Epithelial cell of esophagus (primary cell): ENCODE results near the gene FAM124B.

ENCODE experiments used
- DNase-seq: peaks from one replicate; pipeline ENCODE4 v3.0.0; 2010; ENCODE audit warnings: low read depth
- H3K4me3 ChIP-seq: 2 replicates; pipeline ENCODE4 v1.5.1; 2011; ENCODE audit warnings: mild to moderate bottlenecking, low read length, control low read depth
- TF ChIP-seq, protein P1 (sequence below): IDR thresholded peaks from 2 replicates; pipeline ENCODE4 v1.5.1; 2011; ENCODE audit warnings: low read depth, mild to moderate bottlenecking, low read length, control low read depth, inconsistent platforms; ENCODE audit not compliant: insufficient read depth; ENCODE audit errors: missing control alignments

Gene FAM124B

DNA sequence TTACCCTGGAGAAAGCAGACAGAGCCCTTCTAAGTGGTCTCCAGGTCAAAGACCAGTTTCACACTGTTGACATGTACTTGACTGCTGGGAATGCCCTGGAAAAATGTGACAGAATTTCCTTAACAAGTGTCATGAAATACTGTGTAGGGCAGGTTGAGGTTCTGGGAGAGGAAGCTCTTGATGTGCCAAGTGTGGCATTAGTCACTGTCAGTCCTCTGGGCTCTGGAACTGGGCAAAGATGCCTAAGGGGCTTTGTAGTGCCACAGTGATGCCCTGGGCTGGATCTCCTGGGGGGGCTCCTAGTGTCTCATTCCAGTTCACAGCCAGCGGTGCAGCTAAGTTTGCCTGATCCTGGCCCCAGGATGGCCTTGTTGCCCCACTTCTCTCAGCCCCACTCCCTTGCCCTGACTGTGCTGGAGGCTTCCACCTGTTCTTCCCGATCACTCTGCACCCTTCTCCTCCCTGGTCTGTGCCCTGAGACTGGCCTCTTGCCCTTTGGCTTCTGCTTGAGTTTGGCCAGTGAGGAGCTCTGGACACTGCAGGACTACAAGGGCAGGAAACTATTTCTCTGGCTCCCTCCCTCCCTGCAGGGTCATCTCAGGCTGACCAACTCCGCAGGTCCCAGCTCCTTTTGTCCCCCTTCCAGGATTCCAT, 27.0 kb upstream of the FAM124B start:
- TF ChIP-seq, protein P1, sequence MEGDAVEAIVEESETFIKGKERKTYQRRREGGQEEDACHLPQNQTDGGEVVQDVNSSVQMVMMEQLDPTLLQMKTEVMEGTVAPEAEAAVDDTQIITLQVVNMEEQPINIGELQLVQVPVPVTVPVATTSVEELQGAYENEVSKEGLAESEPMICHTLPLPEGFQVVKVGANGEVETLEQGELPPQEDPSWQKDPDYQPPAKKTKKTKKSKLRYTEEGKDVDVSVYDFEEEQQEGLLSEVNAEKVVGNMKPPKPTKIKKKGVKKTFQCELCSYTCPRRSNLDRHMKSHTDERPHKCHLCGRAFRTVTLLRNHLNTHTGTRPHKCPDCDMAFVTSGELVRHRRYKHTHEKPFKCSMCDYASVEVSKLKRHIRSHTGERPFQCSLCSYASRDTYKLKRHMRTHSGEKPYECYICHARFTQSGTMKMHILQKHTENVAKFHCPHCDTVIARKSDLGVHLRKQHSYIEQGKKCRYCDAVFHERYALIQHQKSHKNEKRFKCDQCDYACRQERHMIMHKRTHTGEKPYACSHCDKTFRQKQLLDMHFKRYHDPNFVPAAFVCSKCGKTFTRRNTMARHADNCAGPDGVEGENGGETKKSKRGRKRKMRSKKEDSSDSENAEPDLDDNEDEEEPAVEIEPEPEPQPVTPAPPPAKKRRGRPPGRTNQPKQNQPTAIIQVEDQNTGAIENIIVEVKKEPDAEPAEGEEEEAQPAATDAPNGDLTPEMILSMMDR, result no peak
- H3K4me3 ChIP-seq, result no peak overlapping the region
- DNase-seq, result no peak

DNA sequence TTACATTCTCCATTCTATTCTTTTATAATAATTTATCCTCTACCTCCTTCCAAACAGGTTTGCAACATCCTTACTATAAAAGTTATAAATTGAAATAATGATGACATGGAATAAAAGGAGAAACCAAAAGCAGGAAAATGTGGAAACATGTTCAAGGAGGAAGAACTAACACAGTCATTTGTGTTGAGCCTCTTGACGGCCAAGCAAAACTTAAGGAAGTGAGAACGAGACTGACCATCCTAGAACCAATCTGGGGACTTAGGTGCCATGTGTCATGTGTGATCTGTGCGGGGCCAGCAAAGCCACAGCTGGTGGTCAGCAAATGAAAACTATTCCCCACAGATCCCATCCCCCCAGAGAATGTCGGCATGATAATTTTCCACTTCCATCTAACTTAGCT, 25.6 kb upstream of the FAM124B start:
- H3K4me3 ChIP-seq, result no peak overlapping the region
- TF ChIP-seq, protein P1, result no peak
- DNase-seq, result no peak

DNA sequence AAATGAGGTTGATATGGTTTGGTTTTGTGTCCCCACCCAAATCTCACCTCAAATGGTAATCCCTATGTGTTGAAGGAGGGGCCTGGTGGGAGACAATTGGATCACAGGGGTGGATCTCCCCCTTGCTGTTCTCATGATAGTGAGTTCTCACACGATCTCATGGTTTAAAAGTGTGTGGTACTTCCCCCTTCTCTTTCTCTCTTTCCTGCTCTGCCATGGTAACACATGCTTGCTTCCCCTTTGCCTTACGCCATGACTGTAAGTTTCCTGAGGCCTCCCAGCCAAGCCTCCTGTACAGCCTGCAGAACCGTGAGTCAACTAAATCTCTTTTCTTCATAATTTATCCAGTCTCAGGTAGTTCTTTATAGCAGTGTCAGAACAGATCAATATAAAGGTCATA, 24.7 kb upstream of the FAM124B start:
- TF ChIP-seq, protein P1, result no peak
- no peak overlapping the region for H3K4me3 ChIP-seq
- DNase-seq, result no peak

DNA sequence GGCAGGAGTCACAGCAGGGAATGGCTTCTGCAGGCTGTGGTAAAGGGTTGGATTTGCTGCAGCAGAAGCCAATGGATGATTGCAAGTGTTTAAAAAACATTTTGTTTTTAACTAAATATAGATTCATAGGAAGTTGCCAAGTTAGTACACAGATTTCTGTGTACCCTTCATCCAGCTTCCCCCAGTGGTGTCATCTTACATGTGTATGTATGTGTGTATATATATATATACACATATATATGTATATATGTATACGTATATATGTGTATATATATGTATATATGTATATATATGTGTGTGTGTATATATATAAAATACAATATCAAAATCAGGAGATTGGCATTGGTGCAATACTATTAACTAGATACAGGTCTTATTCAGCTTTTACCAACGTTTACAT, 19.2 kb upstream of the FAM124B start:
- TF ChIP-seq, protein P1, result no peak
- H3K4me3 ChIP-seq, result no peak overlapping the region
- no peak for DNase-seq

DNA sequence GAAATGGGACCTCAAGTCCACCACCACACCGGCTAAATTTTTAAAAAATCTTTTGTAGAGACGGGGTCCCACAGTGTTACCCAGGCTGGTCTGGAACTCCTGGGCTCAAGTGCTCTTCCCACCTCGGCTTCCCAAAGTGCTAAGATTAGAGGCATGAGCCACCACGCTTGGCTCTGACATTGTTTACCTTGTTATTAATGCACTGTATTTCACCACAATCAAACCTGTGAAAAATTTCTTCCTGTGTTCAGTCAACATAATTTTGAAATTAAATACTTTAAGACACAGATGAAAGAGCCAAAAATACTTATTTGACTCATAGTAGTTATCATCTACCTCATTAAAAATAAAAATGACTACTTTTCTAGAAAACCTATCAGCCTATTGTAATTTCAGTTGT, 16.0 kb upstream of the FAM124B start:
- no peak for DNase-seq

DNA sequence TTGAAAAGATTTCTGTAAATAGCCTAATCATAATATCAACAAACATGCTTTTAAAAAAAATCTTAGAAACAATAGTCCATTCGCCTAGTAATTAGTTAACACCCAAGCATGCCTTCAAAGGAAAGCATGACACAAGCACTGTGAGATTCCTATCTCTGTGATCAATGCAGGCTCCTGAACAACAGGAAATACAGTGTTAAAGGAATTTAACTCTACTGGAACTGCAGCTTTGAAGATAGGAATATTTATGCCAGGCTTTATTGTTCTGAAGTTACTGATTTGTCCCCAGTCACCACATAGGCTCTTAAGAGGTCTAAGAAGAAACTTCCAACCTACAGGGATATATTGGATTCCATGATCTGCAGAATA, 15.4 kb upstream of the FAM124B start:
- TF ChIP-seq, protein P1, result no peak
- H3K4me3 ChIP-seq, result no peak overlapping the region
- peak; percentile 39 for DNase-seq

More for the DNA sequence above, 16.0 kb upstream of the FAM124B start:
- TF ChIP-seq, protein P1, result no peak
- no peak overlapping the region for H3K4me3 ChIP-seq
